Activated B cell treated with CpG ODN at 0.5 μM for 24 hours (primary cell): ENCODE measurements around the gene MYO10. TPM values are rescaled to one million over a fixed set of nuclear protein-coding genes. Genes with fewer than 3 reads are reported as not detected.

Source experiments
- ATAC-seq: fragments of 200-7000 bp; cut with Tn5 transposase; one replicate; pipeline ENCODE4 v1.10.0; 2021; ENCODE audit warnings: low read depth, mild to moderate bottlenecking, moderate library complexity
- CTCF ChIA-PET: fragments of 350-600 bp; sonication (Branson Sonifier 250); formaldehyde crosslinking; loops from one replicate; lab custom pipeline; 2021; ENCODE audit warnings: antibody characterized with exemption; lab: Charles Lee
- POLR2A ChIA-PET: fragments of 350-600 bp; sonication (Branson Sonifier 250); formaldehyde crosslinking; loops from one replicate; lab custom pipeline; 2021; ENCODE audit warnings: antibody characterized with exemption; lab: Charles Lee
- DNase-seq: peaks from one replicate; pipeline ENCODE4 v3.0.0; 2022
- H3K27ac Mint-ChIP-seq: one replicate; pipeline ENCODE4 v1.8.0; 2020; ENCODE audit warnings: mixed read lengths
- H3K27me3 Mint-ChIP-seq: one replicate; pipeline ENCODE4 v1.8.0; 2021; ENCODE audit warnings: mixed read lengths
- H3K36me3 Mint-ChIP-seq: one replicate; pipeline ENCODE4 v1.8.0; 2021; ENCODE audit warnings: low read depth, mixed read lengths
- H3K4me1 Mint-ChIP-seq: one replicate; pipeline ENCODE4 v1.8.0; 2021; ENCODE audit warnings: mixed read lengths
- H3K4me3 Mint-ChIP-seq: one replicate; pipeline ENCODE4 v1.8.0; 2020; ENCODE audit warnings: mild to moderate bottlenecking, mixed read lengths
- H3K9me3 Mint-ChIP-seq: one replicate; pipeline ENCODE4 v1.8.0; 2020; ENCODE audit warnings: mixed read lengths
- intact Hi-C: fragments of 100-400 bp; cut with micrococcal nuclease; formaldehyde crosslinking; loops from one replicate; pipeline ENCODE4 v1.15.1; 2024
- total RNA-seq: library from RNA; stranded (reverse); gene quantifications from 2 replicates; pipeline ENCODE4 v1.2.3, GENCODE V29; 2022
- TF ChIP-seq, protein P1 (sequence below): fragments of 200-600 bp; IDR thresholded peaks from one replicate; pipeline ENCODE4 v1.8.0; 2022; ENCODE audit warnings: antibody characterized with exemption, mild to moderate bottlenecking

The MYO10 gene
- total RNA-seq, 1 donor from 2014 or later: 0.13 TPM

DNA sequence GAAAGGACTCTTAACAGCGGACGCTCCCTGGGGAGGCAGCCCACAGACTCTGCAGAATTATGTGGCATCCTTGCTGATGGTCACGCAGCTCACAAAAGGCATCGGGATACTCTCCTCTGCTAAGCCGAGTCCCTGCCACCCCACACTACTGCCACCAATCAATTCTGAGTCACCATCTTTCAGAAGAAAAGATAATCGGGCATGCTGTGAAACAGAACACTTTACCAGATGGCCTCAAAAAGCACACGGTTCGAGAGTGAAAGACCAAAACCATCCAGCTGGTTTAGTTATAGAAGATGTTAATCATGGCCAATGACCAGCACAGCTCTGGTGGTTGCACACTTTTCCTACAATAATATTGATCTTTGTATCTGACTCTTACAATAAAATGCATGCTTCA, 136.3 kb downstream of the MYO10 start:
- CTCF ChIA-PET: no interaction called here

DNA sequence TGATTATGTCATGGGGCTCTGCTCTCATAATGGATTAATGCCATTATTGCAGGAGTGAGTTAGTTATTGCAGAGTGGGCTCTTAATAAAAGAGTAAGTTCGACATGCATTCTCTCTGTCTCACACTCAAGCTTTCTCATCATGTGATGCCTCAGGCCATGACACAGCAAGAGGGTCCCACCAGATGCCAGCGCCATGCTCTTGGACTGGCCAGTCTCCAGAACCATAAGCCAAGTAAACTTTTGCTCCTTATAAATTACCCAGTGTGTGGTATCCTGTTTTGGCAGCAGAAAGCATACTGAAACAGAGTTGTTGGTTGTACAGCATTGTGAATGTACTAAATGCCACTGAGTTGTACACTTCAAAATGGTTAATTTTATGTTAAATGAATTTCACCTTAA, 138.1 kb downstream of the MYO10 start:
- Mint-ChIP-seq H3K9me3 (no peaks in the 10 kb centered on the region), H3K36me3 (no peaks in the 10 kb centered on the region), H3K27ac (no peak overlapping the region), H3K27me3 (peaks cover 2% of the 10 kb centered on the region), H3K4me3 (no peak overlapping the region), H3K4me1 (no peaks in the 10 kb centered on the region)
- DNase-seq (no peak), ATAC-seq (no peak)
- ChIA-PET CTCF (no interaction called here), POLR2A (no interaction called here)
- TF ChIP-seq, protein P1, sequence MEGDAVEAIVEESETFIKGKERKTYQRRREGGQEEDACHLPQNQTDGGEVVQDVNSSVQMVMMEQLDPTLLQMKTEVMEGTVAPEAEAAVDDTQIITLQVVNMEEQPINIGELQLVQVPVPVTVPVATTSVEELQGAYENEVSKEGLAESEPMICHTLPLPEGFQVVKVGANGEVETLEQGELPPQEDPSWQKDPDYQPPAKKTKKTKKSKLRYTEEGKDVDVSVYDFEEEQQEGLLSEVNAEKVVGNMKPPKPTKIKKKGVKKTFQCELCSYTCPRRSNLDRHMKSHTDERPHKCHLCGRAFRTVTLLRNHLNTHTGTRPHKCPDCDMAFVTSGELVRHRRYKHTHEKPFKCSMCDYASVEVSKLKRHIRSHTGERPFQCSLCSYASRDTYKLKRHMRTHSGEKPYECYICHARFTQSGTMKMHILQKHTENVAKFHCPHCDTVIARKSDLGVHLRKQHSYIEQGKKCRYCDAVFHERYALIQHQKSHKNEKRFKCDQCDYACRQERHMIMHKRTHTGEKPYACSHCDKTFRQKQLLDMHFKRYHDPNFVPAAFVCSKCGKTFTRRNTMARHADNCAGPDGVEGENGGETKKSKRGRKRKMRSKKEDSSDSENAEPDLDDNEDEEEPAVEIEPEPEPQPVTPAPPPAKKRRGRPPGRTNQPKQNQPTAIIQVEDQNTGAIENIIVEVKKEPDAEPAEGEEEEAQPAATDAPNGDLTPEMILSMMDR: no peak
- intact Hi-C loops: no loop called here

More for the DNA sequence above, 136.3 kb downstream of the MYO10 start:
- H3K36me3 Mint-ChIP-seq: no peaks in the 10 kb centered on the region
- intact Hi-C loops: no loop called here
- TF ChIP-seq, protein P1: no peak
- no peak for DNase-seq
- H3K4me1 Mint-ChIP-seq: no peaks in the 10 kb centered on the region
- POLR2A ChIA-PET: no interaction called here
- ATAC-seq: no peak
- H3K4me3 Mint-ChIP-seq: no peak overlapping the region
- peaks cover 2% of the 10 kb centered on the region for H3K27me3 Mint-ChIP-seq
- no peak overlapping the region for H3K27ac Mint-ChIP-seq
- no peaks in the 10 kb centered on the region for H3K9me3 Mint-ChIP-seq

DNA sequence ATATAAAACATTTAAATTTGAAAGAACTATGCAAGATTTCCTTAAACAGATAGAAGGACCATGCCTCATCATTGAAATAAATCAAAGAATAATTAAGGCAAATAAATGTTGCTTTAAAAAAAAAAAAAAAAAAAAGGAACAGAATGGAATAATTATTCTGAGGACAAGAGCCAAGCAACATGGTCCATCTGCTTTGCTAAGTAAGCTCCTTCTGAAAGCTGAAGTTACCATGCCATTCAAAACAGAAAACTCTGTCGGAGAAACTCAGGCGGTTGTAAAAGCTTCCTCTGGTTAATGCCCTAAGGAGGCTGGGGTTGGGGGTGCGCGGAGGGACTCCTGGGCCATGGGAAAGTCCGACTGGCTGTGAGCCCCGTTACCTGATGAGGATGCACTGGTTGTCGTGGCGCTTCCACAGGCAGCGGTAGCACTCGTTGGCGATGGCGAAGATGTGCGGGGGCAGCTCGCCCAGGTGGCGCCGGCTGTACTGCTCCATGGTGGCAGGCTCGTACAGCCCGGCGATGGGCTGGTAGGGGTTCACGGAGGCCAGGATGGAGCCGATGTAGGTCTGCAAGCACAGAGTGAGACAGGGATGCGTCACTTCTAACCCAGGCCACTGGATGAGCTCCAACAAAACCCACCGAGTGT, 141.7 kb downstream of the MYO10 start:
- no peak overlapping the region for H3K27ac Mint-ChIP-seq
- ChIA-PET POLR2A (interaction anchor here (0.7 kb wide), 1 partner anchor 846 kb away, joined by 3 read pairs; no protein-coding TSS in a partner anchor), CTCF (interaction anchor here (0.7 to 1.1 kb wide), 3 partner anchors 14 to 422 kb away, joined by 3 to 4 read pairs (median 3); no protein-coding TSS in a partner anchor)
- no peaks in the 10 kb centered on the region for H3K36me3 Mint-ChIP-seq
- H3K4me3 Mint-ChIP-seq: no peak overlapping the region
- ATAC-seq: no peak
- H3K9me3 Mint-ChIP-seq: no peaks in the 10 kb centered on the region
- intact Hi-C loops: no loop called here
- peaks cover 2% of the 10 kb centered on the region for H3K27me3 Mint-ChIP-seq
- no peak for DNase-seq
- H3K4me1 Mint-ChIP-seq: peaks cover 2% of the 10 kb centered on the region
- TF ChIP-seq, protein P1: no peak

DNA sequence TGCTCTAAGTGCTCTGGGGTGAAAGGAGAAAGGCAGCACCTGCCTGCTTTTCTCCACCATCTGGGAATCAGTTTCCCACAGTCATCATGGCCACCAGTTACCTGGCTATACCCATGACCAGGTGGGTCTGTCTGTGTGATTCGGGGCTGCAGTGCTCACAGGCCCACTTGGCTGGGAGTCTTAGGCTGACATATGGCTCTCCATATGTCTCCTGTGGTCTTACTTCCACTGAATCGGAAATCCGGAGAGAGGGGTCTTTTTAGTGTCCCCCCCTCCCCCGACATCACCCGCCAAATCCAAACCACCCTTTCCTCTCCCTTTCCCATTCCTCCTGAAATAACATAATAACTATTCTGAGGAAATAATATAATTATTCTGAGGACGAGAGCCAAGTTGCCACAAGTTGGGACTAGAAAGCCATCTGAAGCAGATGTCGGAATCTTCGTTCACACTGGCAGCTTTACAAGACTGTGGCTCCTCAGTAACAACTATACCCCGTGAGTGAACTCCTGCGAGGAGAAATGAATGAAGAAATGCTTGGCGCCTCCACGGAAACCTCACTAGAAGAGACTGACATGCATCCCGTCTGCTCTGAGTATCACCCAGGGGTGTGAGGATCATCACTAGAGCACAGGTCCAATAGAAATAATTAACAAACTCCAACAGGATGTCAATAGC, 143.4 kb downstream of the MYO10 start:
- intact Hi-C loops: no loop called here
- DNase-seq (no peak), ATAC-seq (no peak)
- ChIA-PET POLR2A (no interaction called here), CTCF (interaction anchor here (0.8 to 2.2 kb wide), 4 partner anchors 280 to 1525 kb away, joined by 3 to 32 read pairs (median 3); no protein-coding TSS in a partner anchor)
- H3K36me3 Mint-ChIP-seq: no peaks in the 10 kb centered on the region
- H3K4me1 Mint-ChIP-seq: peaks cover 2% of the 10 kb centered on the region
- no peak overlapping the region for H3K27ac Mint-ChIP-seq
- H3K9me3 Mint-ChIP-seq: no peaks in the 10 kb centered on the region
- TF ChIP-seq, protein P1: no peak
- no peak overlapping the region for H3K4me3 Mint-ChIP-seq
- peaks cover 2% of the 10 kb centered on the region for H3K27me3 Mint-ChIP-seq
